Left colon (tissue), 2 donors: ENCODE results near the gene PIM2. TPM values are rescaled to one million over a fixed set of nuclear protein-coding genes. Genes with fewer than 3 reads are reported as not detected.

Source experiments
- ATAC-seq: fragments of 200-7000 bp; cut with Tn5 transposase; one replicate; pipeline ENCODE4 v1.9.1; 2020; ENCODE audit warnings: mild to moderate bottlenecking, moderate library complexity
- DNase-seq, 2 donors: peaks; one replicate each; pipeline ENCODE4 v3.0.0-alpha.2; 2020
- intact Hi-C, 2 donors: fragments of 100-400 bp; cut with DNase I in 1 of 2; cut with micrococcal nuclease in 1 of 2; formaldehyde crosslinking; loops; one replicate each; pipeline versions ENCODE4 v1.11.2 to v1.14.0; 2022; cut with DNase I, micrococcal nuclease
- total RNA-seq, 2 donors: library from RNA; stranded (reverse); fragmentation: NEBNext Ultra II Directional; extraction: Animal tissue kit (Norgen Biotek cat#: 25700); gene quantifications; one replicate each; pipeline ENCODE4 v1.2.1, GENCODE V29; 2021
- donor health status: DM: no; HTN: no; CAD: no.
- donor health status: DM: yes; HTN: yes; CAD: no.

The PIM2 gene
- total RNA-seq, 2 donors from 2014 or later, result 11.6 to 20.4 TPM

DNA sequence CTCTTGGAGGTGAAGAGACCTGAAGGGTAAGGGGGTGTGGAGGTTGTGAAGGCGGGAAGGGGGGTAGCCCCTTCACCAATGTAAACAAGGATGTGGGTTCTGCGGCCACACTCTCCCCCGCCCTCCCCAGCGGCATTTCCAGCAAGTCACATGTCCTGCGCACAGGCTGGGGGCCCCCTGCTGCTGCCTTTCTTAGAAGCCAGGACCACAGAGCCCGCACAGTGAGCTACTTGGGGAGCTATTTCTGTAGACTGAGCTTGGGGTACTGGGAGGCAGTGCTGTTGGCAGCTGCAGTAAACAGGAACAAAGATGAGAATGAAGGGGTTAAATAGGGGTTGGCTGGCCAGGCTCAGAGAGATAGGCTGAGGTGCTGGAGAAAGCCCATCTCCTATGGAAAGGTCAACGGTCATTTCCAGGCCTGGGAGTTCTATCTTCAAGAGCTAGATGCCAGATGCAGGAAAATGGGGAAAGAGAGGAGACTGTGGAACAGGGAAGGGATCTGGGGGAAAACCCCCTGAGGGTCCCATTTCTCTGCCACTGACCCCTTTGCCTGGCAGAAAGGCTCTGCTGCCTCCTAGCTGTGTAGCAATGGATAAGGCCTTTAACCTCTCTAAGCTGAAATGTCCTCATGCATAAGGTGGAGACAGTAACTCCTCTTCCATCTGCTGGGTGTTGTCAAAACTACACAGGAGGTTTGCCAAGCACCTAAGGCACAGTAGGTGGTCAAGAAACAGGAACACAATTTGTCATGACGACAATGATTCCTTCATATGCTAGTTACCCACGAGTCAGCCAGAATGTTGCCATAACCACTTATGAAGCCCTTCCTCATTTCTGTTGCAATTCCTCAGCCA is 18.5 kb upstream of the PIM2 start:
- intact Hi-C loops, result no loop called here
- ATAC-seq (peak; percentile 51), DNase-seq (peak; percentile 71 to 74)

DNA sequence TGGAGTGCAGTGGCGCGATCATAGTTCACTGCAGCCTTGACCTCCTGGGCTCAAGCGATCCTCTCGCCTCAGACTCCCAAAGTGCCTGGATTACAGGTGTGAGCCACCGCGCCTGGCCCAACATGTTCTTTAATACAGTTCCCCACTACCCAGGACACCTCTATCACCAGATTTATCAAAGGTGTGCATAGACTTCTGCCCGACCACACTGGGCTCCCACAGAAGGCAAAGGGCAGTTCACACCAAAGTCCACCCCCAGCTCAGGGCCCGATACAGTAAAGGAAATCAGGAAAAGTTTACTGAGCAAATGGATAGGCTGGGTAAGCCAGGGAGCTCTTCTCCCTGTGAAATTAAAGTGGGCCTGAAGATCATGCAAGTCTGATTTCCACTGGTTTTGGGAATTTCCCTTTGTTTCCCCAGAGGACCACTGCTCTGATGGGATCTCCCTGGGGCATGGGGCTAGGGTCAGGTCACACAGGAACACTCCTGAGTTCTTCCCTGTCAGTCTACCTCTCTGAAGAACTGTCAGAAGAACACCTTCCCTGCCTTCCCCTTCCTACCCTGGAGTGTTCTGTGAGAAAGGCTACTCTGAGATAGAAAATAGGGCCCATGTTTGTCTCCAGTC is 17.7 kb upstream of the PIM2 start:
- intact Hi-C loops, result no loop called here
- no peak for DNase-seq
- ATAC-seq, result no peak

DNA sequence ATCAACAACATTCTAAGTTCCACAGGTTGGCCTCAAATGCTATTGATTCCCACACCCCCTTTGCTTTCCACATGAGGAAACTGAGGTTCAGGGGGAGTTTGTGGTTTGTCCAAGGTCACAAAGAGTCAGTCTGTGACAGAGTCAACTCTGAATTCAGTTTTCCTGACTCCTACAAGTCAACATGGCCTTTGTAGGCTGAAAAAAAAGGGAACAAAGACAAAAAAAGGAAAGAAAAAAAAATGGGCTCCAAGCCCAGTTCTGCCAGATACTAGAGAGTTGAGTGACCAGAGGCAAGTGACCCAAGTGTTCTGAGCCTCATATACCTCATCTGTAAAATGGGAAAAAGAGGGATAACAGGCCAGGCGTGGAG is 16.5 kb upstream of the PIM2 start:
- ATAC-seq, result no peak
- no peak for DNase-seq
- intact Hi-C loops, result no loop called here

DNA sequence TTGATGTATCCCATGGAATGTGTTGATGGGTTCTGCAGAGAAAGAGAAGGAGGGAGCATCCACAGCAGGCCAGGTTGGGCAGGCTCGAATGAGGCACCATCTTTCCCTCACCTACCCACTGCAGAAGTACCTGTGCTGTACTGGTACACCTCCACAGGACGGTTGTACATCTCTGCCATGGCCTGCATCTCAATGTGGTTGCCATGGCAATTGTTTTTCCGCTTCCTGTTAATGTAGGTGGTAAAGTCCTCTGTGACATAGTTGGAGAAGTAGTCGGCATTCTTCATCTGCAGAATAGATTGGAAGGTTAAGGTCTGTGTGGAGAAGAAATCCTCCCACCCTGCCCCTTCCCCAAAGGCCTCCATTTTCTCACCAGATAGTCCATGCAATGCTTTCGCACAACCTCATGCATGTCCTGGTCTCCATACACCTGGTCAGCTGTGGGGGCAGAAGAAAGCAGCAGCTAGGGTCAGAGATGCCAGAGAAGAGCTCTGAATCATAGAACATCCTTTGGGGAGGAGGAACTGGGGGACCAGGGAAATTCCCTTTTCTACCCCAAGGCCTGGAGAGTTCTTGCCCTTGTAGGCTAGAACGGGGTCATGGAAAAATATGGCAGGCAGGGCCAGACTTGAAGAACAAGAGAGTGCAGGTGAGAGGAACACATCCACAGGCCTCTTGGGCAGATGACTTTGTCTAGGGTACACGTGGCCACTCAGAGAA is 15.9 kb upstream of the PIM2 start:
- ATAC-seq (no peak), DNase-seq (no peak)
- intact Hi-C loops, result no loop called here

DNA sequence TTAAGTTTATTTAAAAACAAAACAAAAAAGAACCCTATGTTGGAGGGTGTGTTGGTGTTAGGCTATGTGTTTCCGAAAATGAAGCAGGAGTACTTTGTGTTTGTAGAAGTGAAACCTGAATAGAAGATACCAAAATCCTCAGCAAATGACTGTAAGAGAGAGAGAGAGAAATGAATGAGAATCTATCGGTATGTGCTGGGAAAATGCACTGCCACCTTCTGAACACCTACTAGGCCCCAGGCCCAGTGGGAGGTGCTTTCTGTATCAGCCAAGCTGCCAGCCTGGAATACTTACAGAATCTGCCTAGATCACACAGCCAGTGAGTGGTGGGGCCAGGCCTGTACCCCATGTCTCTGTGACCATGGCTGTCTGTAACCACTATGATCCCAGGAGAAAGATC is 14.9 kb upstream of the PIM2 start:
- DNase-seq (no peak), ATAC-seq (no peak)
- intact Hi-C loops, result no loop called here

DNA sequence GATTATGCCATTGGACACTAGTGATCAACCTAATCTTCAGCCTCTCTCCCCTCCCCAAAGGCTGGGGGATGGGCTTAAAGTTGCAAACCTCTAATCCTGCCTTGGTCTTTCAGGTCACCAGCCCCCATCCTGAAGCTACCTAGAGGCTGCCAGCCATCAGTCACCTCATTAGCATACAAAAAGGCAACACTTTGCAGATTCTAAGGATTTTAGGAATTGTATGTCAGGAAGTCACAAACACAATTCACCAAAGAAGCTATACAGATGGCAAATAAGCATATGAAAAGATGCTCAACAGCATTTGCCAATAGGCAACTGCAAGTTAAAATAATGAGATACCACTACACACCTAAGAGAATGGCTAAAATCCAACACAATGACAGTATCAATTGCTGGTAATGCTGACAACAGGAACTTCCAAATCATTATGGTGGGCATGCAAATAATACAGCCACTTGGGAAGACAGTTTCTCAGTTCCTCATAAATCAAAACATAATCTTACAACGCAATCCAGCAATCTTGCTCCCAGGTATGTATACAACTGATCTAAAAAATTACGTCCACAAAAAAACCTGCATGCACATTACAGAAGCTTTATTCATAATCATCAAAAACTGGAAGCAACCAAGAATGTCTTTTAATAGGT is 9.0 kb upstream of the PIM2 start:
- intact Hi-C loops, result no loop called here
- no peak for DNase-seq
- no peak for ATAC-seq

DNA sequence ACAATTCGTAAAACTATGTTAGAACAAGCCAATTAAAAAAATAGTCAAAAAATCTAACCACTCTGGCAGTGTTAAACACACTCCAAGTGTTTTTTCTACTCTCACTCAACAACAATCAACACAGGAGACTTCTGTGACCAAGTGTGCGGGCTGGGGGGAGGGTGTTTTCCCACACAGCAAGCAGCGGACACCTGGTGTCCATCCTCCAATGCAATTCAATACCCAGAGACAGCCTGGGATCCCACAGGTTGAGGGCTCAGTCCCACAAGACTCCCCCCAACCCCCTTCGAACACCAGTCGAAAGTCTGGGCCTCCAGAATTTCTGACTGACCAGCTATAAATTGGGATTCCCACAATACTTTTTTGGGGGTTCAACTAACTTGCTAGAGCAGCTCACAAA is 8.3 kb upstream of the PIM2 start:
- intact Hi-C loops, result no loop called here
- DNase-seq, result no peak
- no peak for ATAC-seq

DNA sequence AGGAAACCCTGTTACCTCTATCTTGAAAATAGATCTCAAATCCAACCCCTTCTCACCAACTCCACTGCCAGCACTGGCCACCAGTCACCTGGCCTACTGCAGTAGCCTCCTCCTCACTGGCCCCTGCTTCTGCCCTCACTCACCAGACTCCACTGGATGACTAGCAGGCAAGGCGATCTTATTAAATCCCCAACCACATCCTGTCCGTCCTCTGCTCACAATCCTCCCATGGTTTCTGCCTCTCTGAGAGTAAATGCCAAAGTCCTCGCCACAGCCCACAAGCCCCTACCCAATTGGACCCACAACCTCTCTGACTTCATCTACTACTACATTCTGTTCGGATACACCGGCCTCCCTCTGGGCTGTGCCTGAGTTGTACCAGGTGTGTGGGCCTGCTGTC is 5.4 kb upstream of the PIM2 start:
- intact Hi-C loops, result no loop called here
- ATAC-seq, result no peak
- no peak for DNase-seq

DNA sequence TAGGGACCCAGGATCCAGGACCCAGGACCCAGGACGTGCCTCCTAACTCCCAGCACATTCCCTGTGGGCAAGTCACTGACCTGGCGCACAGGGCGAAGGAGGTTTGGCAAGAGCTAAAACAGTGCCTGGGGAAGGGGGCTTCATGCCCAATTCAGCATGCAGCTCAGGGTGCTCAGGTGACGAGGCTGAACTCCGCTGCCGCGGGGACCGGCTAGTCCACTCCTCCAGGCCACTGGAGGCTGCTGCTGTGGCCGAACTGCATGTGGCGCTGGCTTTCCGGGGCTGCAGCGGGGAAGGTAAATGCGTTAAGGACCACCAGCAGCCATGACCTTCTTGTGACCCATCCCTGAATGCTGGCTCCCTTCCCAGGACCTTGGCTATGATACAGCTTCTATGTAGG is 4.9 kb upstream of the PIM2 start:
- intact Hi-C loops, result no loop called here
- ATAC-seq, result no peak
- DNase-seq, result no peak

DNA sequence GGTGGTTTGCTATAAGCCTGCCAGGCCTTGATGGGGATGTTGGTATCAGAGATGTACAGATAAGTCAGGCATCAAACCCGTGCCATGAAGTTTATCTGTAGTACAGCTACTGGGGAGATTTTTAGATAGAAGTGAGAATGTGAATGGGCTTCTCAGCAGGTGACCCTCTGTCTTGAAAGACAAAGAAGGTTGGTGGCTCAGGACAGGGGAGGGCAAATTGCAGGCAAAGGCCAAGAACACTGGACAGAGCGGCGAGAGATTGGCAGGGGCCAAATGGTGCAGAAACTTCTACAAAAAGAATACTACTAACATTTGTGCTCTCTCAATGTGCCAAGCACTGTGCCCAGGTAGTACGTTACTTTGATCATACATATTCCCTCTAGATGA is 1.9 kb upstream of the PIM2 start:
- ATAC-seq, result no peak
- intact Hi-C loops, result no loop called here

DNA sequence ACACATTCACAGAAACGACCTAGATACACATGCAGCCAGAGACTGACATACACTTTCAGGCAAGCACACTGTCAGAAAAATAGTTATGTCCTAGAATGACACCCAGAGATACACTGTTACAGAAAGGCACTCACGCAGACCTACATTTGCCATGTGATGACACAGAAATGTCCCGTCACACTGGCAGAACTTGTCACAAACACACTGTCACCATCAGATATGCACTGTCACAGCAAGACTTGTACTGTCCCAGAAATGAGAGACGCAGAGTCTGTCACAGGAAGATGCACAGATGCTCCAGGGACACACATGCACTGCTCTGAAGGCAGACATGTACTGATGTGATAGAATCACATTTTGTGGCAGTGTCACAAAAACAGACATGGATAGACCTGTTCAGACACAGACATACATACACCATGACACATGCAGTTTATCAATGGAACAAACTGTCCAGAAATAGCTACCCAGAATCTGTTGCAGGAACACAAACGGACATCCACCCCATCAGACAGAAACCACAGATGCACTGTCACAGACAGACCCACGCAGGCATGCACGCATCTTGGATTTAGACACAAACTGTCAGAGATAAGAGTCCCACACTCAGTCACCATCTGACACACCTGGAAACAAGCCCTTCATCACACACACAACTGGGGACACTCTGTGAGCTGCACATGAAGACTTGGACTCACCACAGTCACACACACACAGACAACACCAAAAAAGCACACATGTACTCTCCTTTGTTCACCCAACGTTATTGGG is 1.3 kb upstream of the PIM2 start:
- intact Hi-C loops, result no loop called here
- DNase-seq, result no peak
- ATAC-seq, result no peak

More for the DNA sequence above, 1.9 kb upstream of the PIM2 start:
- DNase-seq, result no peak

DNA sequence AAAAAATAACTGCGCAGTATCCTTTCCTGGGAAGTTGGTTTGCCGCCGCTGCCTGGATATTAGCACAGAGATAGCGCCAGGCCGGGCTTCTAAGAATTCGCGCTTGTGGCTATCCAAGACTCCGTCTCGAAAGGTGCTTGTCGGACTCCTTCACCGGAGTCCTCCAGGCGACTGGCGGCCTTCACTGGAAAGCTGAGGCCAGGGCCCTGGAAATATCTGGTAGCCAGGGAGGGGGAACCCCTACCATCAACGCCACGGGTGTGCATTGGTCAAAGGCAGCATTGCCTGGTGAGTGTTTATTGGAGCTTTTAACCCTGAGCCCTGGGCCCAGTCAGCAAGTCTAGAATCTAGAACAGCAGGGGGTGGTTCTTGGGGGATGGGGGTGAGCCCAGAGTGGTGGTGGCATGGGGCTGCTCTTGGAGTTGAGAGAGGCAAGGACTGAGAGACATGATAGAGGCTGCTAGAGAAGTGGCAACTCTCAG is 577 bp upstream of the PIM2 start:
- ATAC-seq, result peak; percentile 8
- DNase-seq, result peak in 1 of 2 donors; percentile 40
- intact Hi-C loops, result no loop called here

DNA sequence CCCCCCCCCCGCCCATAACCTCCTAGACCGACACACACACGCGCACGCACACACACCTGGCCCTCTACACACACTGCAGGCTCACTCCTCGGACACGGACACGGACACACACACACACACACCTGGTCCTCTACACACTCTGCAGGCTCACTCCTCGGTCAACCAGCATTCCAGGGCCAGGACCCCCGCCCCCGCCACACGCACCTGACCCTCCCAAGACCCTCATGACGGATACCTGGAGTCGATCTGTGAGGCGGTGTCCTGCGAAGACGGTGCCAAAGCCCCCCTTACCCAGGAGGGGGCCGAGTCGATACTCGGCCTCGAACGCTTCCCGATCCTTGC is 552 bp downstream of the PIM2 start:
- no peak for ATAC-seq
- intact Hi-C loops, result no loop called here

DNA sequence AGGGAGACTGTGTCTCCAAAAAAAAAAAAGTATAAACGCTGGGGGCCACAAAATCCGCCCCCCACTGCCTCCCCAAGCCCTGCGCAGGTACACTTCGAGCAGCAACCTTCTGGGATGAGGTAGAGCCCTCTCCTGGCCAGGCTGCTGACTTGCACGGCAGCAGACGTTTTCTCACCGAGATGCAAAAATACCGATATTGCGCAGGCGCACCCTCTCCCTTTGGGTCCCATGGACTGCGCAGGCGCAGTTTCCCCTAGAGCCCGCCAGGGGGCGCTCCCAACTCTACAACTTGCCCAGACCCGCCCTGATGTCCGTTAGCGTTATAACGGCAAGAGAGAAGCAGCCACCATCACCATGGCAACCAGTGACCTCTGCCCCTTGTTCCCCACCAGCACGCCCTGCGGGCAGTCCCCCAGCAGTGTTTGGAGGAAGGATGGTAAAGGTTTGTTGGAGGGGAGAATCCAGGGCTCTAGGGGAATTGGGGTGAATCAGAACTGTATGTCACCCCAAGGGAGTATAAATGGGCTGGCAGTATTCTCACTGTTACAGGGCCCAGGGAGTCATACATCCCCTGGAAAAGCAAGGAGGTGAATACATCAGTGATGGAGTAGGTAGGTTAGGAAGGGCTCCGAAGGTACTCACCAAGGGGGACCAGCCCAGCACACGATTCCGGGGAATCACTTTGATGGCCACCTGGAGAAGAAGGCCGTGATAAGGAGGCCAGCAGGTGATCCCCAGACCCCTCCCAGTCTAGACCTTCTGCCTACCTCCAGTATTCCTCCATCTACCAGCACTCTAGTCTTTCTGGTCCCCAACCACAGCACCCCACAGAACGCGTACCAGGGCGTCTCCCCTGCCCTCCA is 1.5 kb downstream of the PIM2 start:
- intact Hi-C loops, result no loop called here
- ATAC-seq, result peak; percentile 67
- peak; percentile 88 to 90 for DNase-seq

More for the DNA sequence above, 552 bp downstream of the PIM2 start:
- no peak for DNase-seq

DNA sequence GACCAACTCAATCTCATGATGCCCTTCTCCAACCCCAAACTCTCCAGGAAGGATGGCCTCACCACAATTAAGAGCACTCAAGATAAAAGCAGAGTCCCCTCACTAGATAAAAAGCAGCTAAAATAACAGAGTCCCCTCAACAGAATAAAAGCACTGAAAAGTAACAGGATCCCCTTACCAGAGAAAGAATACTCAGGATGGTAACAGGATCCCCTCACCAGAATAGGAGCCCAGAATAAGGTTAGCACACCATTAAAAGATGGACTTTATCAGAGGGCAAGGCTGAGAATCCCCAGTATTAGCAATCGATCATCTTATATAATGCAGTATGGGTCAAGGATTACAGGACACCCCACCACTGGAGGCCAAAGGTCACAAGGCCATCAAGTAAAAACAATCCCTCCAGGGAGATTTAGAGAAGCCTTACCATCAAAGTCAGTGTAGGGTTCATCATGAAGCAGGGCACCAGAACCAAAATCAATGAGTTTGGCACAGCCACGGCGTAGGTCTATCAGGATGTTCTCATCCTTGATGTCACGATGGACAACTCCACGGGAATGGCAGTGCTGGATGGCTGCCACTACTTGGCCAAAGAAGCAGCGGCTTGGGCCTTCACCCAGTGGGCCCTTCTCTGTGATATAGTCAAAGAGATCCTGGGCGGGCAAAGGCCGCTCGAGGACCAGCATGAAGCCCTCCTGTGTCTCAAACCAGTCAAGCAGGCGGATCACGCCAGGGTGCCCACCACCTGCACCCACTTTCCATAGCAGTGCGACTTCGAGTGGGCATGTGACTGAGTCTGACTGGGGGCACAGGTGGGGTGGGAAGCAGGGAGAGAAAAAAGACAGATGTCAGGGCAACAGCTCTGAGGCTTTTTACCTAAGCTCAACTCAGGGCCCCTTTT is 4.0 kb downstream of the PIM2 start:
- intact Hi-C loops, result no loop called here
- ATAC-seq (no peak), DNase-seq (no peak)

DNA sequence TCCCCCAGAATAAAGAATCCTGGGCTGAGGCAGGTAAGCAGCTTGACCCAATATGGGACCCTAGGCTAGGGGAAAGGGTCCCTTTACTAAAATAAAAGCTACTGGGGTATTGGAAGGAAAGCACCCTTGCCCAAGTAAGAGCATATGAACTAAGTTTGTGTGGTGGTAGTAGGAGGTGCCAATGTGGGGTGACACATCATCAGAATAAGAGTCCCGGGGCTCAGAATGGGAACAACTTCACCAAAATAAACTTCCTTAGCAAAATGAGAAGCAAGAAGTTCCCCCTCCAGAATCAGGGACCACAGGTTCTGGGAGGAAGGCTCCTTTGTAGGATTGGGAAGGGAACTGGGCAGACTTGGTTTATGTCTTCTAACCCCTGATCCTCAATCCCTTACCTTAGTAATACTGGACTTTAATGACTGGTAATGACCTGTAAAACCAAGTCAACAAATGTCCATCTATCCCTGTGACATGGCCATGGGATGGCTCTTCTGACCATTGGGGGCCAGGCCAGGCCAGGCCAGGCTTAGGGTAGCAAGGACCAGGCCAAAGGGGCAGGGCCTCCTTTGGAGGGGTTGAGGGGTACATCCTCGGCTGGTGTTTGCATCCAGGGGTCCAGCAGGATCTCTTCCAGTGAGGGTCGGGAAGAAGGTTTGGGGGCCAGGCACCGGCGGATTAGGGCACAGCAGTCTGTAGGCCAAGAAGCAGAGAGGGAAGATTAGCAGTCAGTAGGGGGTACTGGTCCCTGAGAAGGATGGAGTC is 5.0 kb downstream of the PIM2 start:
- no peak for DNase-seq

More for the DNA sequence above, 5.0 kb downstream of the PIM2 start:
- intact Hi-C loops, result no loop called here
- no peak for ATAC-seq
